K562 (cell line): ENCODE measurements around the gene SPRYD3. TPM values are rescaled to one million over a fixed set of nuclear protein-coding genes. Genes with fewer than 3 reads are reported as not detected.
A peak's percentile ranks its signal among the peaks of the same experiment; 100 is the strongest.

ENCODE experiments used
- ATF1 ChIP-seq, 2 experiments: fragments of 450-650 bp in 1 of 2; IDR thresholded peaks; 2 replicates each; pipeline ENCODE4 v1.6.1; 2016; ENCODE audit warnings: missing compliant biosample characterization in 1 of 2, missing genetic modification characterization in 1 of 2
- CBX3 ChIP-seq, 2 experiments: IDR thresholded peaks; 1 replicate in 1 of 2; 2 replicates in 1 of 2; pipeline ENCODE4 v1.6.1; 2012; ENCODE audit warnings: inconsistent platforms in 2 of 2, low read length in 2 of 2, borderline replicate concordance in 1 of 2, control low read depth in 1 of 2
- DEAF1 ChIP-seq: fragments of 450-650 bp; formaldehyde crosslinking; IDR thresholded peaks from 2 replicates; pipeline ENCODE4 v1.4.0; 2020; ENCODE audit warnings: mild to moderate bottlenecking, moderate library complexity
- ELF4 ChIP-seq: fragments of 450-650 bp; formaldehyde crosslinking; IDR thresholded peaks from 2 replicates; pipeline ENCODE4 v1.4.0; 2022; ENCODE audit warnings: missing genetic modification characterization
- GABPA ChIP-seq: fragments of 200-800 bp; sonication (Bioruptor generic); conservative IDR thresholded peaks from 2 replicates; pipeline ENCODE4 v1.6.1; 2016; ENCODE audit warnings: low read depth, missing genetic modification characterization, missing compliant biosample characterization
- HBP1 ChIP-seq: fragments of 450-650 bp; formaldehyde crosslinking; IDR thresholded peaks from 2 replicates; pipeline ENCODE4 v1.4.0; 2022; ENCODE audit warnings: missing genetic modification characterization
- KDM5B ChIP-seq: fragments of 200-600 bp; sonication (generic); IDR thresholded peaks from 2 replicates; pipeline ENCODE4 v1.6.1; 2012; ENCODE audit warnings: low read depth, mild to moderate bottlenecking, moderate library complexity, low read length, control low read depth, inconsistent platforms; ENCODE audit not compliant: insufficient replicate concordance
- MED1 ChIP-seq: sonication (generic); formaldehyde crosslinking; IDR thresholded peaks from 2 replicates; pipeline ENCODE4 v1.8.1; 2023; ENCODE audit warnings: missing genetic modification reagents, borderline replicate concordance
- PKNOX1 ChIP-seq: fragments of 450-650 bp; IDR thresholded peaks from 2 replicates; pipeline ENCODE4 v1.6.1; 2016
- PRDM10 ChIP-seq: fragments of 450-650 bp; IDR thresholded peaks from 2 replicates; pipeline ENCODE4 v1.6.1; 2018; ENCODE audit not compliant: partially characterized antibody
- PREB ChIP-seq: sonication (generic); formaldehyde crosslinking; IDR thresholded peaks from 2 replicates; pipeline ENCODE4 v1.8.1; 2023; ENCODE audit warnings: mild to moderate bottlenecking, missing genetic modification reagents
- RFX5 ChIP-seq: IDR thresholded peaks from 2 replicates; pipeline ENCODE4 v1.6.1; 2011; ENCODE audit warnings: low read depth, mild to moderate bottlenecking, improper control_type of control experiment, low read length
- SP1 ChIP-seq: sonication (generic); formaldehyde crosslinking; IDR thresholded peaks from 2 replicates; pipeline ENCODE4 v1.8.1; 2022; ENCODE audit warnings: mild to moderate bottlenecking, missing genetic modification reagents
- ZBTB1 ChIP-seq: sonication (generic); formaldehyde crosslinking; IDR thresholded peaks from 2 replicates; pipeline ENCODE4 v1.8.1; 2023; ENCODE audit warnings: missing genetic modification reagents, low read depth, mild to moderate bottlenecking, borderline replicate concordance
- ZFP30 ChIP-seq: fragments of 250-450 bp; sonication (Bioruptor Pico); IDR thresholded peaks from 2 replicates; pipeline ENCODE4 v1.8.0; 2022; ENCODE audit warnings: moderate library complexity, mild to moderate bottlenecking, inconsistent platforms, borderline replicate concordance
- ZFP91 ChIP-seq: sonication (generic); formaldehyde crosslinking; IDR thresholded peaks from 2 replicates; pipeline ENCODE4 v1.8.0; 2022; ENCODE audit warnings: mild to moderate bottlenecking, missing genetic modification reagents
- polyA plus RNA-seq, 8 experiments: library from polyadenylated mRNA; depleted of rRNA in 4 of 8; stranded (reverse) in 5 of 8; unstranded in 3 of 8; fragments of >200 nt; fragmentation: Nextera tagmentation in 2 of 8; fragmentation: Illumina TruSeq in 1 of 8; extraction: Ambion mirVana in 2 of 8; extraction: Trizol in 1 of 8; gene quantifications; 2 replicates each; pipeline versions ENCODE4 v1.2.1 to v1.2.3, GENCODE V29; 2011 to 2014; ENCODE audit warnings: inconsistent platforms in 1 of 8, missing spikeins in 1 of 8
- total RNA-seq, 7 experiments: library from RNA; depleted of rRNA in 6 of 7; stranded (reverse); fragments of >200 nt in 6 of 7; fragmentation: Illumina TruSeq in 2 of 7; extraction: Trizol in 2 of 7; gene quantifications; 2 replicates each; pipeline versions ENCODE4 v1.2.1 to v1.2.3, GENCODE V29; 2011 to 2021; ENCODE audit warnings: low replicate concordance in 1 of 7

SPRYD3 gene
- total and polyA plus RNA-seq, 9 of the 15 experiments (the other 6 are each of a cell fraction or from before 2014, with no cell fraction given): 1.5 to 13.6 (median 7.6) TPM

- TF ChIP-seq ZFP91 (CRISPR knock-in tag) (no peak), PRDM10 (peak; percentile 71), CBX3 (IDR thresholded peaks at IDR 0.05; ENCODE audit: borderline replicate concordance in 1 of 2, low read length in 2 of 2) (no peak), SP1 (no peak), MED1 (CRISPR knock-in tag) (no peak), ZBTB1 (CRISPR knock-in tag) (no peak), PREB (CRISPR knock-in tag) (no peak), ZFP30 (CRISPR knock-in tag) (no peak), PKNOX1 (0 out of 2 replicates have a peak, but pooled peaks have one; percentile 28), ATF1 (CRISPR knock-in tag; IDR thresholded peaks at IDR 0.05) (no peak), ATF1 (tag; IDR thresholded peaks at IDR 0.05) (no peak), RFX5 (no peak), DEAF1 (CRISPR knock-in tag) (no peak), GABPA (tag) (0 out of 2 replicates have a peak, but pooled peaks have one; percentile 22), ELF4 (CRISPR knock-in tag) (no peak), KDM5B (no peak), HBP1 (no peak)
These were observed 14.7 kb upstream of the SPRYD3 start (continued) for GRCh38 chr12:53093777-53094393.
